ENCODE data around the gene SDCCAG8. TPM values are rescaled to one million over a fixed set of nuclear protein-coding genes. Genes with fewer than 3 reads are reported as not detected.

SDCCAG8 gene
- total and polyA plus RNA-seq, 2 of the 8 experiments (the other 6 are each of a cell fraction or from before 2014, with no cell fraction given), result 15.6 to 21.0 TPM

GRCh38 chr1:243364330-243364729 lies 108.5 kb downstream of the SDCCAG8 start:
- H3K27ac ChIP-seq (ENCODE audit: low read depth, low read length), result no peak overlapping the region
- no peak for DNase-seq (ENCODE audit: low read depth in 1 of 2, low spot score in 2 of 2)
- H4K5ac ChIP-seq (ENCODE audit: insufficient read length, low read depth, low read length), result no peak overlapping the region
- no peak overlapping the region for H3K4me3 ChIP-seq (ENCODE audit: extremely low read depth in 1 of 4, insufficient read depth in 2 of 4, low read depth in 3 of 4, low read length in 4 of 4)
- H3K4ac ChIP-seq (replicated peaks; ENCODE audit: insufficient read length, low read depth, low read length), result no peak overlapping the region
- CTCF ChIA-PET (ENCODE audit: partially characterized antibody), result no interaction called here
- H3K79me2 ChIP-seq (ENCODE audit: control insufficient read depth in 1 of 2, insufficient read depth in 2 of 2, low read length in 2 of 2), result no peaks in the 10 kb centered on the region
- no peak overlapping the region for H3K4me2 ChIP-seq (ENCODE audit: insufficient read depth in 1 of 2, low read depth in 2 of 2, low read length in 2 of 2)
- no peaks in the 10 kb centered on the region for H4K20me1 ChIP-seq (replicated peaks in 1 of 2; ENCODE audit: control insufficient read depth in 1 of 2, insufficient read depth in 2 of 2, low read length in 2 of 2)
- no peak overlapping the region for H2BK5ac ChIP-seq (ENCODE audit: low read depth, low read length)
- WGBS, 2 experiments (ENCODE audit: extremely low coverage in 1 of 2, insufficient coverage in 1 of 2, insufficient read length in 1 of 2, insufficient replicate concordance in 2 of 2, low coverage in 1 of 2, low lambda C conversion rate in 2 of 2, missing lambda C conversion rate in 1 of 2), result 78% methylated on average over 2 of the region's 2 CpGs; no CpG with 5 or more reads in 1 of the 2 experiments
- H2BK20ac ChIP-seq (ENCODE audit: low read length), result no peak overlapping the region
- H3K4me1 ChIP-seq (replicated peaks in 1 of 4; ENCODE audit: control insufficient read depth in 3 of 4, insufficient read depth in 4 of 4, low read length in 3 of 4), result no peaks in the 10 kb centered on the region
- no peak overlapping the region for H4K91ac ChIP-seq (replicated peaks; ENCODE audit: insufficient read length, low read length)
- H3K9ac ChIP-seq (replicated peaks in 1 of 4; ENCODE audit: extremely low read depth in 1 of 4, low read depth in 3 of 4, low read length in 3 of 4), result no peak overlapping the region
- no peak overlapping the region for H3K23ac ChIP-seq (ENCODE audit: insufficient read length)
- H2BK12ac ChIP-seq (ENCODE audit: low read depth, low read length), result no peak overlapping the region
- H2BK120ac ChIP-seq (replicated peaks; ENCODE audit: low read depth, low read length), result no peak overlapping the region
- POLR2A ChIA-PET (ENCODE audit: partially characterized antibody), result no interaction called here
- no peaks in the 10 kb centered on the region for H3K9me3 ChIP-seq (ENCODE audit: insufficient read depth in 2 of 2, low read depth in 1 of 2, low read length in 1 of 2)
- H4K8ac ChIP-seq (ENCODE audit: extremely low read depth, insufficient read depth, low read length), result no peak overlapping the region
- peak; percentile 28 for FAIRE-seq
- H3K23me2 ChIP-seq (ENCODE audit: low read depth, low read length), result no peaks in the 10 kb centered on the region; the same call in 1 of the 2 replicates
- H3K27me3 ChIP-seq (replicated peaks in 1 of 4; ENCODE audit: control insufficient read depth in 3 of 4, extremely low read depth in 1 of 4, insufficient read depth in 3 of 4, low read length in 3 of 4), result no peaks in the 10 kb centered on the region
- no peak overlapping the region for H3K18ac ChIP-seq (ENCODE audit: extremely low read depth, low read length)
- no peak overlapping the region for H3K14ac ChIP-seq (ENCODE audit: insufficient read length)
- TF ChIP-seq NANOG (IDR thresholded peaks at IDR 0.05; ENCODE audit: insufficient read depth, low read depth, low read length, poor library complexity, severe bottlenecking) (no peak), BRCA1 (IDR thresholded peaks at IDR 0.05; ENCODE audit: low read depth, low read length) (no peak), ATF2 (IDR thresholded peaks at IDR 0.05; ENCODE audit: low read length) (no peak)
- H2BK15ac ChIP-seq (ENCODE audit: low read length), result no peak overlapping the region
- no peak overlapping the region for H3K56ac ChIP-seq (replicated peaks; ENCODE audit: insufficient read length, low read depth, low read length)
- no peaks in the 10 kb centered on the region for H3K36me3 ChIP-seq (ENCODE audit: control insufficient read depth in 2 of 4, insufficient read depth in 4 of 4, low read length in 3 of 4)
- H3K79me1 ChIP-seq (ENCODE audit: low read depth, low read length), result no peaks in the 10 kb centered on the region
- H2AFZ ChIP-seq (ENCODE audit: low read length), result no peak overlapping the region
- no peak overlapping the region for H2AK5ac ChIP-seq (ENCODE audit: low read depth, low read length)

Data from H1 (cell line).